IMR-90 (cell line): ENCODE data around the gene KCTD3. TPM values are rescaled to one million over a fixed set of nuclear protein-coding genes. Genes with fewer than 3 reads are reported as not detected.
A peak's percentile ranks its signal among the peaks of the same experiment; 100 is the strongest.

Experiments
- ATAC-seq: fragments of 200-7000 bp; cut with Tn5 transposase; 2 replicates; pipeline ENCODE4 v1.9.1; 2020; ENCODE audit warnings: low read depth, mild to moderate bottlenecking, moderate library complexity
- BruUV-seq: library from RNA; stranded (reverse); fragments of 400-500 nt; replicated peaks from 2 replicates; lab custom pipeline; 2021; lab: Mats Ljungman, UMichigan
- CTCF ChIA-PET: fragments of 300-600 bp; formaldehyde crosslinking; extraction: SDS; loops from one replicate; lab custom pipeline; 2021; ENCODE audit warnings: antibody characterized with exemption; lab: Yijun Ruan, JAX
- POLR2A ChIA-PET: fragments of 300-600 bp; sonication (Branson Sonifier 250); formaldehyde crosslinking; loops from one replicate; lab custom pipeline; 2022; ENCODE audit warnings: antibody characterized with exemption; ENCODE audit not compliant: unreplicated experiment; lab: Charles Lee
- DNase-seq: peaks from one replicate; pipeline ENCODE4 v3.0.0; 2013
- H2AFZ ChIP-seq: replicated peaks from 2 replicates; pipeline ENCODE3; 2013; ENCODE audit warnings: low read length, mild to moderate bottlenecking; ENCODE audit not compliant: poor library complexity
- H2AK5ac ChIP-seq: 2 replicates; pipeline ENCODE4 v1.6.1; 2013; ENCODE audit warnings: low read depth, low read length, inconsistent platforms
- H2AK9ac ChIP-seq: replicated peaks from 2 replicates; pipeline ENCODE3; 2013; ENCODE audit warnings: mild to moderate bottlenecking, low read depth, low read length, moderate library complexity; ENCODE audit not compliant: poor library complexity
- H2BK120ac ChIP-seq: 2 replicates; pipeline ENCODE4 v1.6.1; 2013; ENCODE audit warnings: low read depth, low read length, inconsistent platforms
- H2BK15ac ChIP-seq: 3 replicates; pipeline ENCODE4 v1.6.1; 2013; ENCODE audit warnings: low read depth, low read length, inconsistent platforms
- H2BK20ac ChIP-seq: 2 replicates; pipeline ENCODE4 v1.6.1; 2013; ENCODE audit warnings: low read depth, mild to moderate bottlenecking, inconsistent platforms, low read length, moderate library complexity
- H2BK5ac ChIP-seq: 2 replicates; pipeline ENCODE4 v1.6.1; 2013; ENCODE audit warnings: mild to moderate bottlenecking, low read depth, low read length, inconsistent platforms; ENCODE audit not compliant: poor library complexity, severe bottlenecking
- H3K14ac ChIP-seq: replicated peaks from 2 replicates; pipeline ENCODE4 v1.6.1; 2013; ENCODE audit warnings: low read depth, low read length, inconsistent platforms
- H3K18ac ChIP-seq: 2 replicates; pipeline ENCODE4 v1.6.1; 2013; ENCODE audit warnings: low read depth, low read length, control low read depth
- H3K23ac ChIP-seq: 2 replicates; pipeline ENCODE4 v1.6.1; 2013; ENCODE audit warnings: low read depth, low read length, inconsistent platforms
- H3K27ac ChIP-seq: 2 replicates; pipeline ENCODE4 v1.5.1; 2013; ENCODE audit warnings: mild to moderate bottlenecking, control low read depth, low read length; ENCODE audit not compliant: insufficient read depth
- H3K27me3 ChIP-seq: 2 replicates; pipeline ENCODE4 v1.6.1; 2013; ENCODE audit warnings: low read length; ENCODE audit not compliant: control insufficient read depth, insufficient read depth
- H3K36me3 ChIP-seq: 2 replicates; pipeline ENCODE4 v1.6.1; 2013; ENCODE audit warnings: low read length, mixed read lengths; ENCODE audit not compliant: control insufficient read depth, insufficient read depth
- H3K4ac ChIP-seq: 2 replicates; pipeline ENCODE4 v1.6.1; 2013; ENCODE audit warnings: low read depth, low read length, inconsistent platforms
- H3K4me1 ChIP-seq: 2 replicates; pipeline ENCODE4 v1.6.1; 2013; ENCODE audit warnings: low read length, mixed read lengths; ENCODE audit not compliant: control insufficient read depth, insufficient read depth
- H3K4me2 ChIP-seq: 2 replicates; pipeline ENCODE4 v1.6.1; 2013; ENCODE audit warnings: low read depth, mild to moderate bottlenecking, control low read depth, low read length, moderate library complexity
- H3K4me3 ChIP-seq: 2 replicates; pipeline ENCODE4 v1.5.1; 2013; ENCODE audit warnings: low read depth, mild to moderate bottlenecking, control low read depth, low read length, moderate library complexity; ENCODE audit not compliant: insufficient read depth
- H3K56ac ChIP-seq: 2 replicates; pipeline ENCODE4 v1.6.1; 2013; ENCODE audit warnings: low read length, inconsistent platforms; ENCODE audit not compliant: insufficient read depth; ENCODE audit errors: extremely low read depth
- H3K79me1 ChIP-seq, 2 experiments: 2 replicates each; pipeline ENCODE4 v1.6.1; 2013; ENCODE audit warnings: low read length in 2 of 2, inconsistent platforms in 1 of 2, low read depth in 1 of 2
- H3K9ac ChIP-seq: 2 replicates; pipeline ENCODE4 v1.6.1; 2013; ENCODE audit warnings: low read depth, low read length, control low read depth
- H3K9me1 ChIP-seq: 2 replicates; pipeline ENCODE4 v1.6.1; 2013; ENCODE audit warnings: low read length, inconsistent platforms; ENCODE audit not compliant: insufficient read depth
- H3K9me3 ChIP-seq: 2 replicates; pipeline ENCODE4 v1.6.1; 2013; ENCODE audit warnings: low read length; ENCODE audit not compliant: control insufficient read depth, insufficient read depth
- H4K20me1 ChIP-seq: 2 replicates; pipeline ENCODE4 v1.6.1; 2013; ENCODE audit warnings: low read length, inconsistent platforms; ENCODE audit not compliant: insufficient read depth
- H4K5ac ChIP-seq: 2 replicates; pipeline ENCODE4 v1.6.1; 2013; ENCODE audit warnings: mild to moderate bottlenecking, low read depth, low read length, control low read depth
- H4K8ac ChIP-seq, 2 experiments: 2 replicates each; pipeline ENCODE4 v1.6.1; 2013; ENCODE audit warnings: low read depth in 2 of 2, low read length in 2 of 2, control low read depth in 1 of 2, inconsistent platforms in 1 of 2
- H4K91ac ChIP-seq: 2 replicates; pipeline ENCODE4 v1.6.1; 2013; ENCODE audit warnings: low read depth, low read length, inconsistent platforms; ENCODE audit not compliant: insufficient read depth
- BHLHE40 ChIP-seq: fragments of 150-350 bp; IDR thresholded peaks from 2 replicates; pipeline ENCODE4 v1.6.1; 2016; ENCODE audit warnings: mild to moderate bottlenecking, low read depth, low read length
- CEBPB ChIP-seq: IDR thresholded peaks from 2 replicates; pipeline ENCODE4 v1.6.1; 2012; ENCODE audit warnings: low read depth, low read length, improper control_type of control experiment
- ELK1 ChIP-seq: fragments of 150-350 bp; IDR thresholded peaks from 2 replicates; pipeline ENCODE4 v1.6.1; 2016; ENCODE audit warnings: low read depth, mild to moderate bottlenecking, low read length, moderate library complexity, borderline replicate concordance
- FOS ChIP-seq: fragments of 150-350 bp; IDR thresholded peaks from 2 replicates; pipeline ENCODE4 v1.6.1; 2016; ENCODE audit warnings: low read depth, low read length
- RAD21 ChIP-seq: IDR thresholded peaks from 2 replicates; pipeline ENCODE4 v1.6.1; 2012; ENCODE audit warnings: low read length, improper control_type of control experiment
- RFX5 ChIP-seq: IDR thresholded peaks from 2 replicates; pipeline ENCODE4 v1.8.0; 2012; ENCODE audit warnings: low read depth, mild to moderate bottlenecking, low read length, moderate library complexity
- SMC3 ChIP-seq: fragments of 150-350 bp; IDR thresholded peaks from 2 replicates; pipeline ENCODE4 v1.6.1; 2016; ENCODE audit warnings: low read depth, mild to moderate bottlenecking, antibody characterized with exemption, low read length, moderate library complexity
- WGBS, 2 experiments: methylation state at CpG; one replicate each; pipeline versions ENCODE4 v1.1.5 to v1.1.7; 2013; ENCODE audit warnings: missing lambda C conversion rate in 2 of 2; ENCODE audit not compliant: insufficient read length in 1 of 2; ENCODE audit errors: extremely low coverage in 2 of 2; 5-methylcytosine and 5-hydroxymethylcytosine counted together
- dilution Hi-C: fragments of 300-500 bp; cut with HindIII; formaldehyde crosslinking; loops from one replicate; pipeline ENCODE4 v1.14.3; 2018; ENCODE audit warnings: low sequenced_read_pairs; ENCODE audit not compliant: unreplicated experiment
- in situ Hi-C: fragments of 300-500 bp; cut with MboI; formaldehyde crosslinking; loops from 3 replicates; pipeline ENCODE4 v1.14.3; 2019; ENCODE audit warnings: low sequenced_read_pairs, inconsistent platforms, mixed read lengths
- intact Hi-C: fragments of 100-400 bp; cut with micrococcal nuclease; formaldehyde crosslinking; loops from 2 replicates; pipeline ENCODE4 v1.10.0; 2022
- polyA plus RNA-seq, 3 experiments: library from polyadenylated mRNA; depleted of rRNA; stranded (reverse); fragments of >200 nt; gene quantifications; 2 replicates each; pipeline ENCODE4 v1.2.3, GENCODE V29; 2012; ENCODE audit warnings: low replicate concordance in 1 of 3
- total RNA-seq: library from RNA; depleted of rRNA; stranded (reverse); fragments of >200 nt; gene quantifications from 2 replicates; pipeline ENCODE4 v1.2.3, GENCODE V29; 2012
- TF ChIP-seq, protein P1 (sequence below): fragments of 150-350 bp; IDR thresholded peaks from 2 replicates; pipeline ENCODE4 v1.6.1; 2017; ENCODE audit warnings: mild to moderate bottlenecking, antibody characterized with exemption, low read length, low read depth

The KCTD3 gene
- total and polyA plus RNA-seq, 2 of the 4 experiments (the other 2 are of a cell fraction) = 43.6 to 49.5 TPM

GRCh38 chr1:215595231-215595630 lies 28.1 kb downstream of the KCTD3 start:
- H3K27me3 ChIP-seq = no peaks in the 10 kb centered on the region
- peaks cover 3% of the 10 kb centered on the region; the same call in 1 of the 2 replicates for H4K20me1 ChIP-seq
- H2BK20ac ChIP-seq = no peak overlapping the region
- H3K27ac ChIP-seq = peak overlapping the region; percentile 37; the same call in 1 of the 2 replicates
- in situ Hi-C loops = no loop called here
- H3K9ac ChIP-seq = no peak overlapping the region
- H4K5ac ChIP-seq = no peak overlapping the region
- ChIA-PET CTCF (interaction anchor here (1.0 kb wide), 1 partner anchor 11 kb away, joined by 3 read pairs; no protein-coding TSS in a partner anchor), POLR2A (no interaction called here)
- no peak overlapping the region for H3K4me3 ChIP-seq
- H4K8ac ChIP-seq = no peak overlapping the region
- no peak overlapping the region for H2AK5ac ChIP-seq
- H3K14ac ChIP-seq = no peak overlapping the region
- WGBS, 2 experiments = 86% methylated on average over 1 of the region's 2 CpGs; no CpG with 5 or more reads in 1 of the 2 experiments
- no peak overlapping the region for H3K18ac ChIP-seq
- dilution Hi-C loops = no loop called here
- H4K91ac ChIP-seq = no peak overlapping the region
- H3K56ac ChIP-seq = no peak overlapping the region
- no peaks in the 10 kb centered on the region for H3K9me3 ChIP-seq
- intact Hi-C loops = no loop called here
- H3K23ac ChIP-seq = no peak overlapping the region; the same call in 1 of the 2 replicates
- peaks cover 8 to 29% of the 10 kb centered on the region in 2 experiments for H3K79me1 ChIP-seq
- H3K9me1 ChIP-seq = peaks cover 3% of the 10 kb centered on the region
- no peak overlapping the region for H2BK120ac ChIP-seq
- no TSS peak for BruUV-seq
- H2BK15ac ChIP-seq = no peak overlapping the region
- peaks cover 12% of the 10 kb centered on the region for H3K36me3 ChIP-seq
- peaks cover 20% of the 10 kb centered on the region for H3K4me1 ChIP-seq
- H2AK9ac ChIP-seq = no peak overlapping the region
- ATAC-seq (no peak), DNase-seq (peak; percentile 9)
- H3K4ac ChIP-seq = no peak overlapping the region
- H2BK5ac ChIP-seq = no peak overlapping the region
- no peak overlapping the region for H2AFZ ChIP-seq
- TF ChIP-seq RFX5 (no peak), FOS (no peak), SMC3 (no peak), ELK1 (no peak), CEBPB (no peak), BHLHE40 (no peak), RAD21 (no peak)
- TF ChIP-seq, protein P1, sequence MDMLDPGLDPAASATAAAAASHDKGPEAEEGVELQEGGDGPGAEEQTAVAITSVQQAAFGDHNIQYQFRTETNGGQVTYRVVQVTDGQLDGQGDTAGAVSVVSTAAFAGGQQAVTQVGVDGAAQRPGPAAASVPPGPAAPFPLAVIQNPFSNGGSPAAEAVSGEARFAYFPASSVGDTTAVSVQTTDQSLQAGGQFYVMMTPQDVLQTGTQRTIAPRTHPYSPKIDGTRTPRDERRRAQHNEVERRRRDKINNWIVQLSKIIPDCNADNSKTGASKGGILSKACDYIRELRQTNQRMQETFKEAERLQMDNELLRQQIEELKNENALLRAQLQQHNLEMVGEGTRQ = no peak
- no peak overlapping the region for H3K4me2 ChIP-seq
